NT2/D1 (cell line): ENCODE measurements around the gene RHCG.
A peak's percentile ranks its signal among the peaks of the same experiment; 100 is the strongest.

Experiments
- DNase-seq: peaks from one replicate; pipeline ENCODE4 v3.0.0-alpha.2; 2011; ENCODE audit warnings: low read depth, low spot score
- H3K27me3 ChIP-seq: 2 replicates; pipeline ENCODE4 v1.6.0; 2011; ENCODE audit warnings: mild to moderate bottlenecking; ENCODE audit not compliant: insufficient read length, insufficient read depth
- H3K36me3 ChIP-seq: 2 replicates; pipeline ENCODE4 v1.6.1; 2011; ENCODE audit warnings: mild to moderate bottlenecking, low read length, mixed read lengths; ENCODE audit not compliant: insufficient read depth, insufficient read length
- H3K4me1 ChIP-seq: 2 replicates; pipeline ENCODE4 v1.5.1; 2011; ENCODE audit not compliant: insufficient read depth, insufficient read length
- H3K4me3 ChIP-seq: 2 replicates; pipeline ENCODE4 v1.5.1; 2011; ENCODE audit warnings: low read depth; ENCODE audit not compliant: insufficient read length
- H3K9ac ChIP-seq: 2 replicates; pipeline ENCODE4 v1.6.0; 2011; ENCODE audit warnings: low read depth; ENCODE audit not compliant: insufficient read length
- H3K9me3 ChIP-seq: 2 replicates; pipeline ENCODE4 v1.5.1; 2011; ENCODE audit warnings: mild to moderate bottlenecking, low read length; ENCODE audit not compliant: insufficient read depth
- SUZ12 ChIP-seq: IDR thresholded peaks from 2 replicates; pipeline ENCODE4 v1.6.1; 2011; ENCODE audit not compliant: insufficient read length, insufficient read depth; ENCODE audit errors: extremely low read depth
- YY1 ChIP-seq: IDR thresholded peaks from 2 replicates; pipeline ENCODE4 v1.6.1; 2011; ENCODE audit not compliant: insufficient read length, insufficient read depth
- ZNF274 ChIP-seq: IDR thresholded peaks from 2 replicates; pipeline ENCODE4 v1.6.1; 2011; ENCODE audit warnings: mild to moderate bottlenecking, low read depth, low read length

The RHCG gene

GRCh38 chr15:89502867-89503595 is 6.6 kb upstream of the RHCG start:
- TF ChIP-seq SUZ12 = no peak
- TF ChIP-seq YY1 = no peak
- TF ChIP-seq ZNF274 = no peak
- no peak for DNase-seq
- Histone ChIP-seq H3K9ac (no peak overlapping the region), H3K36me3 (no peaks in the 10 kb centered on the region), H3K4me3 (no peak overlapping the region), H3K4me1 (no peaks in the 10 kb centered on the region), H3K27me3 (no peaks in the 10 kb centered on the region), H3K9me3 (no peaks in the 10 kb centered on the region)

- DNase-seq = no peak
- peaks cover 10% of the 10 kb centered on the region for H3K27me3 ChIP-seq
- no peak for TF ChIP-seq ZNF274
- no peak for TF ChIP-seq YY1
- TF ChIP-seq SUZ12 = no peak
- no peaks in the 10 kb centered on the region for H3K9me3 ChIP-seq
- no peak overlapping the region for H3K4me3 ChIP-seq
- no peaks in the 10 kb centered on the region for H3K4me1 ChIP-seq
- no peaks in the 10 kb centered on the region for H3K36me3 ChIP-seq
- H3K9ac ChIP-seq = no peak overlapping the region
These were observed 5.3 kb upstream of the RHCG start for GRCh38 chr15:89501646-89502045.

GRCh38 chr15:89500397-89501270 is 4.3 kb upstream of the RHCG start:
- no peak for DNase-seq
- Histone ChIP-seq H3K36me3 (no peaks in the 10 kb centered on the region), H3K4me3 (no peak overlapping the region), H3K4me1 (peaks cover 4% of the 10 kb centered on the region), H3K9me3 (no peaks in the 10 kb centered on the region), H3K27me3 (peaks cover 20% of the 10 kb centered on the region), H3K9ac (no peak overlapping the region)
- no peak for TF ChIP-seq SUZ12
- no peak for TF ChIP-seq YY1
- TF ChIP-seq ZNF274 = no peak

- peaks cover 34% of the 10 kb centered on the region for H3K27me3 ChIP-seq
- H3K4me1 ChIP-seq = peaks cover 5% of the 10 kb centered on the region
- no peaks in the 10 kb centered on the region for H3K36me3 ChIP-seq
- no peak for TF ChIP-seq ZNF274
- TF ChIP-seq SUZ12 = no peak
- no peak for TF ChIP-seq YY1
- H3K4me3 ChIP-seq = no peak overlapping the region
- H3K9me3 ChIP-seq = no peaks in the 10 kb centered on the region
- DNase-seq = no peak
- H3K9ac ChIP-seq = no peak overlapping the region
These were observed 2.8 kb upstream of the RHCG start for GRCh38 chr15:89499156-89499555.

- no peak overlapping the region for H3K4me3 ChIP-seq
- no peaks in the 10 kb centered on the region for H3K9me3 ChIP-seq
- no peak for DNase-seq
- H3K27me3 ChIP-seq = peaks cover 38% of the 10 kb centered on the region
- H3K9ac ChIP-seq = no peak overlapping the region
- no peaks in the 10 kb centered on the region for H3K36me3 ChIP-seq
- H3K4me1 ChIP-seq = peaks cover 5% of the 10 kb centered on the region
- TF ChIP-seq ZNF274 = no peak
- TF ChIP-seq YY1 = no peak
- no peak for TF ChIP-seq SUZ12
These were observed 2.2 kb upstream of the RHCG start for GRCh38 chr15:89498574-89498906.

- DNase-seq = no peak
- TF ChIP-seq ZNF274 (no peak), YY1 (no peak), SUZ12 (no peak)
- Histone ChIP-seq H3K27me3 (peaks cover 46% of the 10 kb centered on the region), H3K4me1 (peaks cover 8% of the 10 kb centered on the region), H3K36me3 (no peaks in the 10 kb centered on the region), H3K4me3 (no peak overlapping the region), H3K9ac (no peak overlapping the region), H3K9me3 (no peaks in the 10 kb centered on the region)
These were observed 848 bp upstream of the RHCG start for GRCh38 chr15:89497231-89497630.

- H3K4me1 ChIP-seq = peaks cover 13% of the 10 kb centered on the region
- TF ChIP-seq ZNF274 (no peak), SUZ12 (no peak), YY1 (no peak)
- H3K27me3 ChIP-seq = peaks cover 46% of the 10 kb centered on the region
- H3K9ac ChIP-seq = peak overlapping the region; percentile 54
- H3K36me3 ChIP-seq = no peaks in the 10 kb centered on the region
- DNase-seq = no peak
- no peaks in the 10 kb centered on the region for H3K9me3 ChIP-seq
- peak overlapping the region; percentile 54 for H3K4me3 ChIP-seq
These were observed 691 bp downstream of the RHCG start for GRCh38 chr15:89495638-89496145.
